IMR-90 (cell line): ENCODE results near the gene GPR161. TPM values are rescaled to one million over a fixed set of nuclear protein-coding genes. Genes with fewer than 3 reads are reported as not detected.

Experiments
- CEBPB ChIP-seq: IDR thresholded peaks from 2 replicates; pipeline ENCODE4 v1.6.1; 2012; ENCODE audit warnings: low read depth, low read length, improper control_type of control experiment
- RAD21 ChIP-seq: IDR thresholded peaks from 2 replicates; pipeline ENCODE4 v1.6.1; 2012; ENCODE audit warnings: low read length, improper control_type of control experiment
- polyA plus RNA-seq, 3 experiments: library from polyadenylated mRNA; depleted of rRNA; stranded (reverse); fragments of >200 nt; gene quantifications; 2 replicates each; pipeline ENCODE4 v1.2.3, GENCODE V29; 2012; ENCODE audit warnings: low replicate concordance in 1 of 3
- total RNA-seq: library from RNA; depleted of rRNA; stranded (reverse); fragments of >200 nt; gene quantifications from 2 replicates; pipeline ENCODE4 v1.2.3, GENCODE V29; 2012

GPR161 gene
- total and polyA plus RNA-seq, 2 of the 4 experiments (the other 2 are of a cell fraction) = 12.5 to 13.3 TPM

DNA sequence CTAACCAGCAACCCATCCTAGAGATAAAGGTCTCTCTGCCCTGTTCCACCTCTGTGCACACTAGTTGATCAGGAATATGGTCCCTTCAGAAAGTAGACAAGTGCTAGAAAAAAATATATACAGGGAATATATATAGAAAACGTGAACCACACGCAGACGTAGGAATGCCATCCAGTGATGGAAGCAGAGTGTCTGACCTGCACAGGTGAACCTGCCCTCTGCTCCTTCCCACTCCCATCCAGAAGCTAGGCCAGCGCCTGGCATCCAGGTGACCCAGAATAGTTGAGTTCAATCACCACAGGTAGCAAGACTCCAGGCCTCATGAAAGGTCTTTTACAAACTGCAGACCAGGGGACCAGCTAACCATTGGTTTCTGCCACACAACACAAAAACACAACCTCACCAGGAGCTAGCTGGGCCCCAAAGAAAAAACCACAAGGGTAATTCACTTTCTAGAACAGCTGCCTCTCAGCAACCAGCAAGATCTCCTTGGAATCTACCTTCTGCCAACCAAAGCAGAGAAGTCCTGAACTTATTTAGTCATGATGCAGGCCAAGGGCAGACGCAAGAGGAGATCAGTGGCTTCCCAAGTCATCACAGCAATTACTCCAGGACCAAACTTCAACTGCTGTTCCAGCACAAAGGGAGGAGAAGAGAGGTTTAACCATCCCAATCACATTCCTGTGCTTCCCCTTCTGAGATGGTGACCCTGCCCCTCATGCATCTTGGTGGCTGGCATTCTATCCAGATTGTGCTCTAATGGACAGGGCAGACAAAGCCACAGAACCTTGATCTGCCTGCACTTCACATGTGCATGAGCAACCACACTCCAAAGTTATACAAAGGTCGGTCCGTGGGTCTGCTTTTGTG, 53.0 kb downstream of the GPR161 start (continued):
- TF ChIP-seq RAD21 (no peak), CEBPB (no peak)
